Kasumi-1 (cell line): ENCODE measurements around the gene ARHGAP23.

Experiments used
- DNase-seq, 2 experiments: peaks; one replicate each; lab custom pipeline; 2025; lab: John Stamatoyannopoulos, UW

ARHGAP23 gene, protein sequence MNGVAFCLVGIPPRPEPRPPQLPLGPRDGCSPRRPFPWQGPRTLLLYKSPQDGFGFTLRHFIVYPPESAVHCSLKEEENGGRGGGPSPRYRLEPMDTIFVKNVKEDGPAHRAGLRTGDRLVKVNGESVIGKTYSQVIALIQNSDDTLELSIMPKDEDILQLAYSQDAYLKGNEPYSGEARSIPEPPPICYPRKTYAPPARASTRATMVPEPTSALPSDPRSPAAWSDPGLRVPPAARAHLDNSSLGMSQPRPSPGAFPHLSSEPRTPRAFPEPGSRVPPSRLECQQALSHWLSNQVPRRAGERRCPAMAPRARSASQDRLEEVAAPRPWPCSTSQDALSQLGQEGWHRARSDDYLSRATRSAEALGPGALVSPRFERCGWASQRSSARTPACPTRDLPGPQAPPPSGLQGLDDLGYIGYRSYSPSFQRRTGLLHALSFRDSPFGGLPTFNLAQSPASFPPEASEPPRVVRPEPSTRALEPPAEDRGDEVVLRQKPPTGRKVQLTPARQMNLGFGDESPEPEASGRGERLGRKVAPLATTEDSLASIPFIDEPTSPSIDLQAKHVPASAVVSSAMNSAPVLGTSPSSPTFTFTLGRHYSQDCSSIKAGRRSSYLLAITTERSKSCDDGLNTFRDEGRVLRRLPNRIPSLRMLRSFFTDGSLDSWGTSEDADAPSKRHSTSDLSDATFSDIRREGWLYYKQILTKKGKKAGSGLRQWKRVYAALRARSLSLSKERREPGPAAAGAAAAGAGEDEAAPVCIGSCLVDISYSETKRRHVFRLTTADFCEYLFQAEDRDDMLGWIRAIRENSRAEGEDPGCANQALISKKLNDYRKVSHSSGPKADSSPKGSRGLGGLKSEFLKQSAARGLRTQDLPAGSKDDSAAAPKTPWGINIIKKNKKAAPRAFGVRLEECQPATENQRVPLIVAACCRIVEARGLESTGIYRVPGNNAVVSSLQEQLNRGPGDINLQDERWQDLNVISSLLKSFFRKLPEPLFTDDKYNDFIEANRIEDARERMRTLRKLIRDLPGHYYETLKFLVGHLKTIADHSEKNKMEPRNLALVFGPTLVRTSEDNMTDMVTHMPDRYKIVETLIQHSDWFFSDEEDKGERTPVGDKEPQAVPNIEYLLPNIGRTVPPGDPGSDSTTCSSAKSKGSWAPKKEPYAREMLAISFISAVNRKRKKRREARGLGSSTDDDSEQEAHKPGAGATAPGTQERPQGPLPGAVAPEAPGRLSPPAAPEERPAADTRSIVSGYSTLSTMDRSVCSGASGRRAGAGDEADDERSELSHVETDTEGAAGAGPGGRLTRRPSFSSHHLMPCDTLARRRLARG (N-terminal part only)

DNA sequence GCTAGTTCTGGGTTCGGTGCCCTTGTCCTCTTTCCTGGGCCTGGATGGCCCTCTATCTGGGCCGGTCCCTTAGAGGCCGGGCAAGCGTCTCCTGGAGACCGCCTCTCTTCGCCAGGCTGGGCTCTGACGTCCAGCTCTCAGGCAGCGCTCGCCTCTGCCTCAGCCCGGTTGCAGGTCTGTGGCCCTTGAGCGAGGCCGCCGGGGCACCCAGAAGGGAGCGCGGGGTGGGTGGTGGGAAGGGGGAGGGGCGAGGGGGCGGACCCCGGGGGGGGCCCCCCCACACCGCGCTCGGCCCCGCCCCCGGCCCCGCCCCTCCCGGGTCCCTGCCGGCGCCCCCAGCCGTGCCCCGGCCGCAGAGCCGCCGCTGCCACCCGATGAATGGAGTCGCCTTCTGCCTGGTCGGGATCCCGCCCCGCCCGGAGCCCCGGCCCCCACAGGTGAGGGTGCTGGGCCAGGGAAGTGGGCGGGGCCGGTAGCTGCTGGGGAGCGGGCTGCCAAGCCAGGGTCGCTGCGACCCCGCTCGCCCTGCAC lies at the start of gene ARHGAP23:
TSS of gene ARHGAP23 (plus strand) at position 353 of the 531 bp plus-strand sequence. CDS start at position 375, 22 bp downstream.
- DNase-seq = peak; percentile 25 to 42

DNA sequence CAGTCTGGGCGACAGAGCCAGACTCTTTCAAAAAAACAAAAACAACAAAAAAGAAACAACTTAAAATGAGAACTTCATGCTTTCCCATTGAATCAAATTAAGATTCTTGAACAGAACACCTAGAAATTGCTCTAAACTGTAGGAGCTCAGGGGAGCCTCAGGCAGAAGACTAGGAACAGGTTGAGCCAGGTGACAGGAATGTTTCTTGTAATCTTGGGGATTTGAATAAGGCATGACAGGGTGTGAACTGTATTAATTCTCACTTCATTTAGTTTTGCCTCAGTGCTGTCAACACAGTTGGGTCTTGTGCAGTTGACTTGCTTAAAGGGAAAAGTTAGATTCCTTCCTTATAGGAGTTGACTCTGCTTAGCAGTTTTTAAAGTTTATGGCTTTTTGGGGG lies 48.8 kb upstream of the ARHGAP23 start:
- no peak for DNase-seq

DNA sequence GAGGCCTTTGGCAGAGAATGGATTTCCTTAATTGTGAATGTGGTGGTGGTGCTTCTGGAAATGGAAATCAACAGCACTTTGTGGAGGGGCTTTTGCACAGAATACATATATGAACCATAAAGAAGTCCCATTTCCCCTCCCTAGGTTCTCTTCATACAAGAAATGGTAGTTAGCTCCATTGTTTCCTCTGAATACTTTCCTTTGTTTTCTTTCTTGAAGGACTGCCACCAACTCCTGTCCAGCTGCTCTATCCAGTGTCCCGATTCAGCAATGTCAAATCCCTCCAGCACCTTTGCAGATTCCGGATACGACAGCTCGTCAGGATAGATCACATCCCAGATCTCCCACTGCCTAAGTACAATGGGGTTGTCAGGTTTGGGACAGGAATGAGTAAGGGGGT lies 33.2 kb upstream of the ARHGAP23 start:
- DNase-seq = no peak

DNA sequence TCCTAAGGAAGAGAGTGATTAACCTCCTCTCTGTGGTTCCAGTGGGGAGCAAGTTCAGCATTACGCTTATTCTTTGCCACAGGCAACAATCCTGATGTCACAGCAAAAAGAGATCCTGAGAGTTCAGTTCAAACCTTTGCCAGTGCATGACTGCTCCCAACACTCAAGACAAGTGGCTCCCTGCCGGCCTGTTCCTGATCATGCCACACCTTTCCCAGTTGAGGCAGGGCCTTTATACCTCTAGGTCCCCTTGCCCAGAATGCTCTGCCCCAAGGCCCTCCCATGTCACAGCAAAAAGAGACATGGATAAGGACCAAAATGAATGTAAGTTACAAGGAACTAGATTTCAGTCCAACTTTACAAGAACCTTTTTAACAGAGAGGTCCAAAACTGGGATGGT lies 31.0 kb upstream of the ARHGAP23 start:
- no peak for DNase-seq

DNA sequence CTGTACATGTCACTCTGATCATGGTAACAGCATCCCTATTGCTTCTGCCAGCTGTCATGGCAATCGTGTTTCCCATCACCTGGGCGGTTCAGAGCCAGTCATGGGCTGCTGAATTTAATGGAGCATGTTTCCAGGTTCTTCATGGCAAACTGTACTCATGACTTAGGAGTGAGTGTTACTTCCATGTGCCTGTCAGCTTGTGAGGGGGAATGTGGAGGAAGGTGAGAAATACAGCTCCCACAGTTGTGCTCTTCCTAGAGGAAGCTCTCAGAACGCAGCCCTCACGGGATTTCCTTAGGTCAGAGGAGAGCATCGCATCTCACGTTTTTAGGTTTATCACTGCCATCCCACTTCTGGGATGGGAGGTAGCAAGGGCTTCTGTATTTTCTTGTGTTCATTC lies 28.0 kb upstream of the ARHGAP23 start:
- no peak for DNase-seq

DNA sequence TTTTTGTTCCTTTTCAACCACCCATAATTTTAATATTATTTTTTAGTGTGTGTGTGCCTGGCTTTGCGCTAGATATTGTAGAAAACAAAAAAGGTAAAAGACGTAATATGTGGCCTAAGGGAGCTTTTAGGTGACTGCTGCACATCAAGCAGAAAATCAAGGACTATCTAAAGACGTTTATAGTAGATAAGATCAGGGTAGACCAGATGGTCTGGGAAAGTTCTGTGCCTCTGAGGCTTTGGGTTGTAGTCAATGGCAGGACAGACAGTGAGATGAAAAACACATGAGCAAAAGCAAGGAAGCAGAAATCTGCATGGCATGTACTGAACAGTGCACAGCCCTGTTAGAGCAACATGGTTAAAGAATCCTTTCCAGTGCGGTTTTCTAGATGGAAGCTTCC lies 26.8 kb upstream of the ARHGAP23 start:
- no peak for DNase-seq

DNA sequence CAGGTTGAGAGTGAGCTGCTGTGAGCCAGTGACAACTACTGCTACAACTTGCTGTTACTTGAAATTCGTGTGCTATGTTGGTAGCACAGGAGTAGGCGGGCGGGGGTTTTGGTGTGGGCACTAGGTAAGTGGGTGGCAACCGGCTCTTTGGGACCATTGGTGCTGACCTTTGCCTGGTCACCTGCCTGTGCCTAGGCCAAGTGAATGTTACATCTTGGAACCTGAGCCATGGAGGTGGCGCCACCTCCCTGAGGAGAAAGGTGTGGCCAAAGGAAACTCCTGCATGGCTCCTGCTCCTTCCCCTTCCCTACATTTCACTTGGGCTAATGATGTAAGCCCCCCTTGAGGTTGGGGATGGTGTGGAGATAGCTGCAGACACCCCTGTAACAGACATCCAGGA lies 25.4 kb upstream of the ARHGAP23 start:
- DNase-seq = no peak

DNA sequence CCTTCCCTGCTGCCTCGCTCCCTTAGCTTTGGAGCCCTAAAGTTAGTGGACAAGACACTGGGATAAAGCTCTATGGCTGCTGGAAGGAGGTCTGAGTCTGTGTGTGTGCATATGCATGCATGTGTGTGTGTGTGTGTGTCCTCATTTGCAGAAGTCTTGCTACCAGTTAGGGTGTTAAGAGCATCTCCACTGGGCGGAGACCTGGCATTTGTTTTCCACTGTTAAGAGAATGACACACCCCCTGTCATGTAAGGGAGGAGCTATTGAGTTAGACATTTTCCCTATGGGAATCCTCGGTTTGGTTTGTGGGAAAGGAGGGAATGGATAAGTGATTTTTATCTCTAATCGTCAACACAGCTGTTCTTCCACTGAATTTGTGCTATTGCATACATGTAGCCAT lies 24.8 kb upstream of the ARHGAP23 start:
- peak; percentile 34 to 35 for DNase-seq

DNA sequence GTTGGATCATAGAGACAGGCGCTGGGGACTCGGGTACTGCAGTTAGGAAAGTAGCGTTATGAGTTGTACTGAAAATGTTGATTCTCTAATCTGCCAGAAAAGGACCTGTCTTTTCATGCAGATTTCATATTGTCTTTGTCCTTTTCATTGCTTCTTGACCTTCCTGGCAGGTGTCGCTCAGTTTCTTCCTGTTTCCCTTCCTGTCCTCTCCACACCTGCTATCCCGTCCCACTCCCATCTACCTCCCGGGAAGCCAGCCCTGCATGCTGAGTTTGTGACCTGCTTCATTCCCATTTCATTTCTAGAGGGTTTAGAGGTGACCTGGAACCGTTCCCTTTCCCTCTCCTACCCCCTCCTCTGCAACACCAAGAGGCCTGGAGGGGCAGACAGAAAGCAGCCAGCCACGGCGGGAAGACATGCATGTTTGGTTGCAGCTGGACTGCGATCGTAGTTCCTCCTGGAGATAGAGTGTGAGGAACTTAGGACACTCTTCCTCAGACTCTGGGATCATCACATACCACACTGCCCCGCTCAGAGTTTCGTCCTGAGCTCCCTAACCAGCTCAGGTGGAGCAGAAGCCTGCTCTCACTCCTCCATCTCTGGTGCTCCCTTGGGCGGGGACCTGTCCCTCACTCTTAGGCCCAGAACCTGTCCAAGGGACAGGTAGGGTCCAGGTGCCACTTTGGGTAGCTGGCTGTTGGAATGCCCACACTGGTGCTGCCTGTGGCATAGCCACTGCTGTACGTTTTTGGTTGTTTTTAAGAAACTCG lies 23.9 kb upstream of the ARHGAP23 start:
- DNase-seq = no peak

DNA sequence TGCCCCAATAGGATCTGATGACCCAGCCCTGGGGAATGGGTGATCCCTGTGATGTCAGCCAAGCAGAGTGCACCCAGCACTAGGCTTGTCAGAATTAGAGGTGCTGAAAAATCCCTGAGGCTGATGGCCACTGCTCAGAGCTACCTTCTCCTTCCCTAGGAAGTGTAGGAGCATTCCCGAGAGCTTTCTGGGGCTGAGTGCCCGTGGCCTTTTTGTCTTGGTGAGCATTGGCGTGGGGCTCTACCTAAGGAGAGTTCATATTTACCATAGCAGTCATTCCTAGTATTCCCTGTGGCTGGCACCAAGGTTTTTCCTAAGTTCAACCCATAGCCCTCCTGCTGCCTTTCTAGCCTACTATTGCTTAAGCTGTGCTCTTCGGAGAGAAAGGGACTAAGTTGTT lies 22.6 kb upstream of the ARHGAP23 start:
- no peak for DNase-seq

DNA sequence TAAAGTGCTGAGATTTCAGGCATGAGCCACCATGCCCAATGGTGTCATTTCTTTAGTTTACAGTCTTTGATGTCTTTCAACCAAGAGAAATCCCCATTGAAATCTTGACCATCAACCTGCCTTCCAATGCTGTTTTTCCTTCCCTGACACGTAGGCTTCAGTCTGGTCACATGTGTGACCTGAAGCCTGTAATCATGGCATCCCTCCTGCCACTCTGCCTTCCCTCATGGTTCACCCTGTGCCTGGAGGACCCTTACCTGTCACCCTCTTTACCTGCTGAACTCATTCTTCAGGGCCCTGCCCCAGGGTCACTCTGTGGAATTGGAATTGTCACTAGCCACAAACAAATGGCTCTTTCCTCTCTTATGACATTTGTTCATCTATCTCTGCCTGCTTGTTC lies 18.1 kb upstream of the ARHGAP23 start:
- no peak for DNase-seq

DNA sequence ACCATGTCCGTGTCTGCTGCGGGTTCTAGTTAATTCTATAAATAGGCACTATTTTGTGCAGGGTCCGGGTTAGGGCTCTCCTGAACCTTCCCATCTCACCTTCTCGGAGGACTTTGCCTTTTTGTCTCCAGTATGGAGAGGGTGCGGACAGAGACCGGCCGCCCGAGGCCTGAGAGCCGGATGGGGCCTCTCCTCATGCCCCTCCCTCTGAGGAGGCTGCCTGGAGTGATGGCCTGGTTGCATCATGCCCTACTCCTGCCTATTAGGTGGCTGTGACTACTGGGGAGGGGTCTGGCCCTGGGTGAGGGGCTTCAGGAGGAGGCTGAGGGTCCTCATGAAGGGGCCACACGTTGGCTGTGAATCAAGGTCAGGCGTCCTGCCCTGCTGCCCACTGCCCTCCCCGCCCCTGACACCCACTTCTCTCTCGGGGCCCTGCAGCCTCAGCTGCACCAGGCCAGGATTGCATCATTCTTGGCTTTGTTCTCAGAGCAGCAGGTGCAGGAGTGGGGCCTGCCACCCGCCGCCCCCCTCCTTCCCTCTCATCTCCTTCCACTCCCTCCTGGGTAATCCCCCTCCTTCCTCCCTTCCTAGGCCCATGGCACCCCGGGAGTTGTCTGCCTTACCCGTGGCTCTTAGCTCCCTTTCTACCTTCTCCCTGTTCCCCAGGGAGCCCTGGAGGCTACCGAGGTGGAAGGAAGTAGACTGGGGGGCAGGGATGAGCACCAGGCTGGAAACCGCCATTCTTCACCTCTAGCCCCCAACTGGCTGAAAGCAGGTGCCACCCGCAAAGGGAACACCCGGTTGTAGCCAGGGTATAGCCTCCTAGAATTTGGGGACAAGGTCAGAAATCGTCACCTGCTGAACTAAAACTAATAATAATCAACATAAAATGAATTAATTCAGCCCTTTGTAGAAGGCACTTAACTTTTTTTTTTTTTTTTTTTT lies 12.7 kb upstream of the ARHGAP23 start:
- peak in 1 of 2 experiments; percentile 25 for DNase-seq

DNA sequence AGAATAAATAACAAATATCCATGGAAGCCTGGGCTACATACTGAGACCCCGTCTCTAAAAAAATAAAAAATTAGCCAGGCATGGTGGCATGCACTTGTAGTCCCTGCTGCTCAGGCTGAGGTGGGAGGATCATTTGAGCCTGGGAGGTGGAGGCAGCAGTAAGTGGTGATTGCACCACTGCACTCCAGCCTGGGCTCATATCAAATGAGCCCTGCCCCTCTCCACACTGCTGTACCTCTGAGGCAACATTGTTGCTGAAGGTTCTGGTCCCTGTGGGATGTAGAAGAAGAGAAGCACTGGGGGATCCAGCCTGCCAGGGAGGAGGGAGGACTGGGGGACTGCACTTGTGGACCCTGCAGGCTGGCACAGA lies 11.4 kb upstream of the ARHGAP23 start:
- no peak for DNase-seq

DNA sequence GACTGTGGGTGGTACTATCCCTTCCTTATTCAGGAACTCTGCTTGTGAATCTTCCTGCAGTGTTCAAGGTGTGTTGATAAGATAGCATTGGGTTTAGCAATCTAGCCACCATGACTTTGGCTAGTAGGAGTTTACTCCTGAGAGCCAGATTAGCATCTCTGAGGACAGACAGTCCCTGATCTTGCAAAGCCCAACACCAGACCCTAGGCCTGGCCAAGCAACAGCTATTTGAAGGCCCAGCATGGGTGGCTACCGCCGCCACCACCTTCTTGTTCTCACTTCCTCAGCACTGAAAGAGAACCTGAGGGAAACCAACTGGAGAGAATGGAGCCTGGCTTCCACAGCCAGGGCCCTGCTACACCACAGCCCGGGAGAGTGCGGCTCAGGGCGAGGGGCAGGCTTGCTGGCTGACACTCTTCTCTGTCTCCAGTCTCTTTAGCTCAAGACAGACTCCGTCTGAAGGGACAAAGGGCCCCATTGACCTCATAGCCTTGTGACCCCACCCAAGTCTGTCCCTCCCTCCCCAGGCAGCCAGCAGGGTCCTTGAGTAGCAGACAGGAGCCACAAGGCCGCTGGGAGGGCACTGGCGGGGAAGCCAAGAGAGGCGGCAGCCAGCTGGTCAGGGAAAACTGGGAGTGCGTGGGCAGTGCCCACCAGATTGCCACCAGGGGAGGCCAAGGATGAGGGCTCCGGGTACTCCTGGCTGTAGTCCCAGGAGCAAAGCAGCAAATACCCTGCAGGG lies 10.9 kb upstream of the ARHGAP23 start:
- DNase-seq = no peak

DNA sequence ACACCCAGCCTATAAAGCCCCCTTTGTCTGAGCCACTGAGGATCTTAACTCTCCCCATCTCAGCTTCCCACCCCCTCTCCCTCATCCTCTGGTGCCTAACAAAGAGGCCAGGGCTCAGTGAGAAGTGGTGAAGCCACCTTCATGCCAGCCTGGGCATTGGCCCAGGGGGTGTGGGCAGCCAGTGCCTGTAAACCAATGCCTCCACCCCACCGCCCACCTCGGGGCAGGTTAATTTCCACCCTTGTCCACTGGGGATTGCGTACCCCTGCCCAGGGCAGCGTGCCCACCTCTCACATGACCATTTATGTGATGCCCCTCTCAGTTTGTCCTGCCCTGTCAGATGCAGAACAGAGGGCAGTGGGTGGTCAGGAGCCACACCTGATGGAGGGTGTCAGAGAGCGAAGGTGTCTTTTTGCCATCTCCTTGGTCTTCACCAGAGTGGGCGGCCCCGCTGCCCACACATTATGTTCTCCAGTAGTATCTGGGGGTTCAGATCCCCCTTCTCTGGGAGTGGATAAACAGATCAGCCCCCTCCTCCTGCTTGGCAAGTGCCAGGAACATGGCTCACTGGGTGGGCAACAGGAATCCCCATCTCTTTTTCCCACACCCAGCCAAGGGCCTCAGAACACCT lies 10.1 kb upstream of the ARHGAP23 start:
- DNase-seq = no peak

DNA sequence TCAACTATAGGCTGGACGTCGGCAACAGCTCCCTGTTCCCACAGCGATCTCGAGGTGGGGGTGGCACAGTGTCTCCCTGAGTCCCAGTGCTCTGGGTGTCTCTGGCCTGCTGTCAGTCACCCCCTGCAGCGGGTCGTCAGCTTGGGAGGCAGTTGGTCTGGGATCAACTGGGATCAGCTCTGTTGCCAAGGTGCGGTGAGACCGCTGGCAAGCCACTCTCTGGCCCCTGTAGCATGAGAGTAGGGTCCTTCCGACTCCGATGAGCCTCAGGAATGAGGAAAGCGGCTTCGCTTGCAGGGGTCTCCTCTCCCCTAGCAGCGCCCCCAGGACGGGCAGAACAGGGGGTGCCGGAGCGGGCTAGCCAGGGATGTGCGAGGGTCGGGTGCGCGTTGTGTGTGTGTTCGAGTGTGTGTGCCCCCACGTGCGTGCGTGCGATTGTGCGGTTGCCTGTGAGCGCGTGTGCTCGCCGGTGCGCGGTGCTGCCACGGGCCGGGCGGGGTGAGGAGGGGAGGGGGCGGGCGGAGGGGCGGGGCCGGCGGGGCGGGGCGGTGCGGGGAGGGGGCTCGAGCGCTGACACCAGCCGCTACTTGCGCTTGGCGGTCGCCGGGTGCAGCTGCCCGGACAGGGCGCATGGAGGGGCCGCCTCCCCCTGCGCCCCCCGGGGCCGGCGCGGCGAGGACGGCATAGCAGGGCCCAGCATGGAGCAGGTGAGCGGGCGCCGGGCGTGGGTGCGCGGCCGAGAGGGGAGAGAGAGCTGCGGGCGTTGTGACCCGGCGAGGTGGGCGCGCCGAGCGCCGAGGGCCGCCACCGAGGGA lies 9.4 kb upstream of the ARHGAP23 start:
- DNase-seq = no peak

DNA sequence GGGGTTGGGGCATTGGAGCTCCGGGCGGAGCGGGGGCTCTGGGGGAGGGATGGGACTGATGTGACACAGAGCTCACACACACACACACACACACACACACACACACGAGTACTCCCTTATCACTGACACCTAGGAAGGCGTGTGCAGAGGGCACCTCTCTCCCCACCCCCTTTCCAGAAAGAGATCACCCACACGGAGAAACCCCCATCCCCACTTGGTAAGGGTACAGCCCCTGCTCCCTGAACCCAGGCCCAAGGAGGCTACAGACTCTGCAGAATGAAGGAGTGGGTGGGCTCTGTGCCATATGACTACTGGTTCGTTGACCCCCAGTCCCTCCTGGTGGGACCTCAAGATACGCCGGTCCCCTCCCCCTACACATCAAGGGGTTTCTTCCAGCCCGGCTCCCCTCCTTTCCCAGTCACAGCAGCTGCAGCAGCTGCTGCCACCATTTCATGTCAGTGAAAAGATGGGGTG lies 8.7 kb upstream of the ARHGAP23 start:
- DNase-seq = no peak

DNA sequence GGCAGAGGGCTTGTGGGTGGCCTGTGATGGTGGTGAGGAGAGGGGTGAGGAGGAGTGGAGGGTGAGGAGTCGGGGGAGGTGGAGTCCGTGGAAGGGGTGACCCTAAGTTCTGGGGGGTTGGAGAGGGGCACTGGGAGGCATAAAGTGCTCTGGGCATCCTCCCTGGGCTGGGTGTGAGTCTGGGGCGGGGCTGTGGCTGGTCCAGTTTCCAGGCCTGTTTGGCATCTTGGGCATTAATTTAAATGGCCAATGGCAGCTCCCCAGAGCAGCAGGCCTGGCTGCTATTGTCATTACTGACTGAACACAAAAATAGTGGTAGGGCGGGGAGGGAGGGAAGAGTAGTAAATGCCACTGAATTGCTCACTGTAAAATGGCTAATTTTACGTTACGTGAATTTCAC lies 7.7 kb upstream of the ARHGAP23 start:
- DNase-seq = no peak
